Left ventricle myocardium inferior (tissue), 1 donor: Measurements from ENCODE around the gene RET. TPM values are rescaled to one million over a fixed set of nuclear protein-coding genes. Genes with fewer than 3 reads are reported as not detected.
A peak's percentile ranks its signal among the peaks of the same experiment; 100 is the strongest.

Experiments used
- DNase-seq: peaks from one replicate; pipeline ENCODE4 v3.0.0-alpha.2; 2020
- H3K27ac ChIP-seq: fragments of 200-600 bp; replicated peaks from 2 replicates; pipeline ENCODE4 v1.8.0; 2021
- H3K27me3 ChIP-seq: fragments of 200-600 bp; 2 replicates; pipeline ENCODE4 v1.8.0; 2021; ENCODE audit warnings: low read depth
- H3K36me3 ChIP-seq: fragments of 200-600 bp; 2 replicates; pipeline ENCODE4 v1.8.0; 2021
- H3K4me1 ChIP-seq: fragments of 200-600 bp; 2 replicates; pipeline ENCODE4 v1.8.0; 2021
- H3K4me3 ChIP-seq: fragments of 200-600 bp; 2 replicates; pipeline ENCODE4 v1.8.0; 2021; ENCODE audit warnings: mild to moderate bottlenecking, moderate library complexity
- H3K9me3 ChIP-seq: fragments of 200-600 bp; replicated peaks from 2 replicates; pipeline ENCODE4 v1.8.0; 2021
- intact Hi-C: fragments of 100-400 bp; cut with micrococcal nuclease; formaldehyde crosslinking; loops from one replicate; pipeline ENCODE4 v1.11.0; 2022
- total RNA-seq: library from RNA; stranded (reverse); fragmentation: NEBNext Ultra II Directional; extraction: Animal tissue kit (Norgen Biotek cat#: 25700); gene quantifications from one replicate; pipeline ENCODE4 v1.2.1, GENCODE V29; 2021
- TF ChIP-seq, protein P1 (sequence below): fragments of 200-600 bp; IDR thresholded peaks from 2 replicates; pipeline ENCODE4 v1.8.0; 2021; ENCODE audit warnings: antibody characterized with exemption, mild to moderate bottlenecking, borderline replicate concordance
- donor health status: DM: no; HTN: yes; CAD: no; lungs with severe emphysema.

The RET gene
- total RNA-seq, 1 donor from 2014 or later: 0.60 TPM

DNA sequence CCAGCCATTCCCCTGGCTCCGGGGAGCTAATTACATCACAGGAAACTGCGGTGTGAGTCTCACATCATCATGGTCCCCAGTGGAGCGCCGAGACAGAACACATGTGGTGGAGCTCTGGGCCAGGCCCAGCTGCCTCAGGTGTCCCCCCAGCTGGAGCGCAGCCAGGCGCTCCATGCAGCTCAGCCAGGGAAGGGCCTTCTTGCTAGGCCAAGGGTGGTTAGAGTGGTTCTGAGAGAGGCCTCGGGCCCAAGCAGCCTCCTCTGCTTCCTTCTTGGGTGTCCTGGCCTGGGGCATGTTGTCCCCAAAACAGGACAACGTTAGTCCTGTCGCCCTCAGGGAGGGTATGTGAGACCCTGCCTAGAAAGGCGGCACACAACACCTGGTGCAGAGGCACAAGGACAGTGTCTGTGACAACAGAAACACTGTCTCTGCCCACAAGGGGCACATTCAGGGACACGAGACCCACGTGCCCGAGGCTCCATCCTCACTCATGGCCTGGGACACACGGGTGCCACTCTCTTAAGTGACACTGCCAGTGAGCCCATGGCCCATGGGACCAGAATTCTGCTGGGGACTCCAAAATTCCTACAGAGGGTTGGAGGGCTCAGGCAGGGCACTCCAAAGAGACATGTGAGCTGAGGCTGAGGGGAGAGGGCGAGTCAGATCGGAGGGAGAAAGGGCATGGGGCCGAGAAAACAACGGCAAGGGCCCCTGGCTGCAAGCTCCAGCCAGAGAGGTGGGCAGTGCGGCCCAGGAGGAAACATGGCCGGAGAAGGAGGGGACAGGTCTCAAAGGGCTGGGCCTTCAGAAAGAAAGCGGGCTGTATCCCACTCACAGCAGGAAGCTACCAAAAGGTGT is 37.0 kb upstream of the RET start:
- H3K36me3 ChIP-seq: no peaks in the 10 kb centered on the region
- no peak for DNase-seq
- H3K27ac ChIP-seq: no peak overlapping the region
- TF ChIP-seq, protein P1, sequence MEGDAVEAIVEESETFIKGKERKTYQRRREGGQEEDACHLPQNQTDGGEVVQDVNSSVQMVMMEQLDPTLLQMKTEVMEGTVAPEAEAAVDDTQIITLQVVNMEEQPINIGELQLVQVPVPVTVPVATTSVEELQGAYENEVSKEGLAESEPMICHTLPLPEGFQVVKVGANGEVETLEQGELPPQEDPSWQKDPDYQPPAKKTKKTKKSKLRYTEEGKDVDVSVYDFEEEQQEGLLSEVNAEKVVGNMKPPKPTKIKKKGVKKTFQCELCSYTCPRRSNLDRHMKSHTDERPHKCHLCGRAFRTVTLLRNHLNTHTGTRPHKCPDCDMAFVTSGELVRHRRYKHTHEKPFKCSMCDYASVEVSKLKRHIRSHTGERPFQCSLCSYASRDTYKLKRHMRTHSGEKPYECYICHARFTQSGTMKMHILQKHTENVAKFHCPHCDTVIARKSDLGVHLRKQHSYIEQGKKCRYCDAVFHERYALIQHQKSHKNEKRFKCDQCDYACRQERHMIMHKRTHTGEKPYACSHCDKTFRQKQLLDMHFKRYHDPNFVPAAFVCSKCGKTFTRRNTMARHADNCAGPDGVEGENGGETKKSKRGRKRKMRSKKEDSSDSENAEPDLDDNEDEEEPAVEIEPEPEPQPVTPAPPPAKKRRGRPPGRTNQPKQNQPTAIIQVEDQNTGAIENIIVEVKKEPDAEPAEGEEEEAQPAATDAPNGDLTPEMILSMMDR: no peak
- intact Hi-C loops: no loop called here
- no peaks in the 10 kb centered on the region for H3K4me1 ChIP-seq
- H3K4me3 ChIP-seq: no peak overlapping the region
- no peaks in the 10 kb centered on the region for H3K27me3 ChIP-seq
- H3K9me3 ChIP-seq: no peaks in the 10 kb centered on the region

DNA sequence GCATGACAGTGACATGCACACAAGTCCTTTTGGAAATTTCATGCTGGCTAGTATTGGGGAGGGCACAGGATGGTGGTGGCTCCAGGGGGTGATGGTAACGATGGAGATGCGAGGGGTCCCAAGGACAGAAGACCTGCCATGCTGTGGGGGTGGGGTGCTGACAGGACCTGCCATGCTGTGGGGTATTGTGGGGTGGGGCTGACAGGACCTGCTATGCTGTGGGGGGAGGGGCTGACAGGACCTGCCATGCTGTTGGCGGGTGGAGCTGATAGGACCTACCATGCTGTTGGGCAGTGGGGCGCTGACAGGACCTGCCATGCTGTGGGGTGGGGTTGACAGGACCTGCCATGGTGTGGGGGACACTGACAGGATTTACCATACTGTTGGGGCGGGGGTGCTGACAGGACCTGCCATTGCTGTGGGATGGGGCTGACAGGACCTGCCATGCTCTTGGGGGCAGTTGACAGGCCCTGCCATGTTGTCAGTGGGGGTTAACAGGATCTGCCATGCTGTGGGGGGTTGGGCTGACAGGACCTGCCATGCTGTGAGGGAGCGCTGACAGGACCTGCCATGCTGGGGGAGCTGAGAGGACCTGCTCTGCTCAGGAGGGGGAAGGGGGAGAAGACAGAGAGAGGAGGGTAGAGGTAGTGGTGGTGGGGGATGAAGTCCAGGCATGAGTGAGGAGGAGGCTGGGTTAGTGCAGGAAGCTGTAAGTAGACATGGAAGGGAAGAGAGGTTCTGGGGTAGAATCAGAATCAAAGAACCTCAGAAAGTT is 36.2 kb upstream of the RET start:
- TF ChIP-seq, protein P1: no peak
- DNase-seq: no peak
- Histone ChIP-seq H3K36me3 (no peaks in the 10 kb centered on the region), H3K4me3 (no peak overlapping the region), H3K4me1 (no peaks in the 10 kb centered on the region), H3K9me3 (no peaks in the 10 kb centered on the region), H3K27ac (no peak overlapping the region), H3K27me3 (no peaks in the 10 kb centered on the region)
- intact Hi-C loops: no loop called here

DNA sequence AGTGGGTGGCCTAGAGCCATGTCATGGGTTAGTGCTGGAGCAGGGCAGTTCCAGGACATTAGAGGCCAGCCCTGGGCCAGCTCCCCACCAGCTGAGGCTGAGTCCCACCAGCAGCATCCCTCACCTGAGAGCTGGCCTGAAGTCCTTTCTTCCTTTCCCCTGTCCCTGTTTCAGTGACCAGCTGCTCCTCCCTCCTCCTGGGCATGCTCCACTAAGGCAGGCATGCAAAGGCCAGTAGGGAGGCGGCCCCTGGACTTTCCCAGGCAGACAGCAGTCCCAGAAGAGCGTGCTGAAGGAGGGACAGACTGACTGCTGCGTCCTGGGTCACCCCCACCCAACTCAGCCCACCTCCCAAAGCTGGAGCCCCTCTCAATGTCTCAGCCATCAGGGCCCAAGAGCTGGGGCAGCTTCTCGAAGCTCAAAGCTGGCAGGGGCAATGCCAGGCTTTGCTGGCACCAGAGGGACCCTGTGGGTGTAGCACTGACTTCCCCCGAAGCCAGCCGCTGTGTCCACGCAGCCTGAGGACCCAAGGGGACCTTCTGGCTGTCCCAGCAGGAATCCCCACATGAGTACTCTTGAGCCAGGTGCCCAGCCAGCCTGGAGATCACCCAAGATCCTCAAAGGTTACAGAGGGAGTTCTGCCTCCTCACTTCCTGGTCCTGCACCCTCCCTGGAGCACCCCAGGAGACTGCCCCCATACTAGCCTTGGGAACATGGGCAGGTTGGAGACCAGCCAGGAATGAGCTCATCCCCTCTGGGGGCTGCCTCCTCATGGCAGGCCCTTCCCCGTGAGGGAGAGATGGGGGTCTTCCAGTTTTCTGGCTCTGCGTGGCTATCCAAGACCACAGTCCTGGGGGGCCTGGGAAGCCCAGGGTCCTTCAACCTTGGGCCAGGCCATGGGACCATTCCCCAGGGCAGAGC is 35.2 kb upstream of the RET start:
- no peaks in the 10 kb centered on the region for H3K27me3 ChIP-seq
- intact Hi-C loops: no loop called here
- H3K27ac ChIP-seq: no peak overlapping the region
- H3K36me3 ChIP-seq: no peaks in the 10 kb centered on the region
- H3K4me3 ChIP-seq: no peak overlapping the region
- no peaks in the 10 kb centered on the region for H3K9me3 ChIP-seq
- TF ChIP-seq, protein P1: no peak
- H3K4me1 ChIP-seq: no peaks in the 10 kb centered on the region
- peak; percentile 7 for DNase-seq

DNA sequence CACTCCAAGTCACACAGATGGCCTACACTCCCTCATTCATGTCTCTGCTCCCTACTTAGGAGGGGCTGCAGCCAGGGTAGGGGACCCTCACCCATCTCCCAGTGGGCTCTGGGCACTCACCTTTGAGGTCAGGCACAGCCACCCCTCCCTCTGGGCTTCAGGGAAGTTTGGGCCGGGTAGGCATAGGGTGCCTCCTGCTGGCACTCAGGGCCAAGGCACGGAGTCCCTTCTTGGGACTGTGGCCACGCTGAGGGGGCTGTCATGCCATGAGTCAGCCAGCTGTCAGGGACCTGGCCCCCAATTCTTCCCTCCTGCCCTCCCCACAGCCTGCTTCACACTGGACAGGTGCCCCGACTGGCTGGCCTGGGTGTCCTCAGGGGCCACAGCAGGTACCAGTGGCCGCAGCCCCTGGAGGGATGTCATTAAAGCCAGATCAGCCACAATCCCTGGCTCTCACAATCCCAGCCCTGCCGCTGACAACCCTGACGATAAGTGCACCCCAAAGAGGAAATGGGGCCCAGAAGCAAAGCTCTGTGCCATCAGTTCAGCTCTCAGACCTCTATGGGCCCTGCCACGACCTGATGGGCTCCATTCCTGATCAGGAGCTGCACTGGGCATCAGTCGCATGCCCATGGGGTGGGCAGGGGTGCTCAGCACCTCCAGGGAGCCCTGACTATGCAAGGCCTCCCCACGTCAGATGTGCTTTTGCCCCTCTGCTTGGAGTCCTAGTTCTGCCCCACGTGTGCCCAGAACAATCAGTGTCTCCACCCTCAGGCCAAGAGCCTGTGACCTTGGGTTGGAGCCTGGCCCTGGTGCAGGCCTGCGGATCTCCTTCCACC is 34.1 kb upstream of the RET start:
- Histone ChIP-seq H3K27me3 (peaks cover 6% of the 10 kb centered on the region), H3K4me1 (no peaks in the 10 kb centered on the region), H3K27ac (no peak overlapping the region), H3K36me3 (no peaks in the 10 kb centered on the region), H3K9me3 (no peaks in the 10 kb centered on the region), H3K4me3 (no peak overlapping the region)
- TF ChIP-seq, protein P1: no peak
- DNase-seq: no peak
- intact Hi-C loops: no loop called here
